CD4-positive, alpha-beta T cell treated with Interferon gamma for 1 hour (primary cell): Measurements from ENCODE around the gene MMD.
"Not testable (repeated sequence)": the region's sequence is repeated elsewhere in the genome, so short reads cannot be mapped to it uniquely, and the experiment has no call there.

Experiments
- DNase-seq: peaks from one replicate; pipeline ENCODE4 v3.0.0-alpha.2; 2020

The MMD gene

GRCh38 chr17:55390364-55390977 lies 31.2 kb downstream of the MMD start:
- no peak for DNase-seq

GRCh38 chr17:55389715-55390114 lies 31.9 kb downstream of the MMD start:
- DNase-seq, result not testable (repeated sequence)

DNA sequence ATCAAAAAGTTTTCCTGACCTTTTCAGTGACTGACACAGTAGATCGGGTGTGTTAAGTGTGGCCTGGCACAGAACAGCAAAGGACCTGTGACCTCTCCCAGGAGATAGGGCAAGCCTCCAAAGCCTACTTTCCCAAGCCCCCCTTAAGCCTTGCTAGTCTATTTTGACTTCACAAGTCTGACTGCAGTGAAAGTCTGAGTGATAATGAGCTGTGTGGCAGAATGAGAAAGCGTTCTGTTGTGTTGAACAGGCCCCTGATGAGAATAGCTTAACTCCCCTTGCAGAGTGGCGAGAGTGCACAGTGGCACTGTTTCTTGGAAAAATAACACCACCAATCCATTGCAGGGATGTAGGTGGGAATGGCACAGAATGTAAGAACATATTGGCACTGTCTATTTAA lies 32.8 kb downstream of the MMD start:
- DNase-seq, result no peak

DNA sequence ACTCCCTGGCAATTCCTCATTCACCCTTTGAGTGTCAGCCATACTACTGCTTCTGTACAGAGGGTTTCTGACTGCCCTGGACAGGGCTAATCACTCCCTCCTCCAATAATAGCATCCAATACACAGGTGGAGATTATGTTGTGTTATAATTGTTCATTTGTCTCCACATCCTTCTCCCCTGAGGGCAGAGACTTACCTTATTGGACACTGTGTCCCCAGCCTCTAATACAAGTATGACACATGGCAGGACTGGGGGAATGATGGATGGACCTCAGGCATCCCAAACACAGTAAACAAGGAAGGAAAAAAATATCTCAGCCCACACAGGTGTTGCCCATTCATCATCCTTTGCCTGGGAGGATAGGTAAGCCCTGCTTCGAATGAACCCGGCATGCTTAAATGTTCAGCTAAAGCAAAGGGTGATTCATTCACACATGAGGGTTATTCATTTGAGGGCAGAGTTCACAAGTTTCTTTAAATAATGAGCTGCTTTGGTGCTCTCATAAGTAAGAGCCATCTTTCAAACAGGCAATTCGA lies 34.8 kb downstream of the MMD start:
- no peak for DNase-seq

DNA sequence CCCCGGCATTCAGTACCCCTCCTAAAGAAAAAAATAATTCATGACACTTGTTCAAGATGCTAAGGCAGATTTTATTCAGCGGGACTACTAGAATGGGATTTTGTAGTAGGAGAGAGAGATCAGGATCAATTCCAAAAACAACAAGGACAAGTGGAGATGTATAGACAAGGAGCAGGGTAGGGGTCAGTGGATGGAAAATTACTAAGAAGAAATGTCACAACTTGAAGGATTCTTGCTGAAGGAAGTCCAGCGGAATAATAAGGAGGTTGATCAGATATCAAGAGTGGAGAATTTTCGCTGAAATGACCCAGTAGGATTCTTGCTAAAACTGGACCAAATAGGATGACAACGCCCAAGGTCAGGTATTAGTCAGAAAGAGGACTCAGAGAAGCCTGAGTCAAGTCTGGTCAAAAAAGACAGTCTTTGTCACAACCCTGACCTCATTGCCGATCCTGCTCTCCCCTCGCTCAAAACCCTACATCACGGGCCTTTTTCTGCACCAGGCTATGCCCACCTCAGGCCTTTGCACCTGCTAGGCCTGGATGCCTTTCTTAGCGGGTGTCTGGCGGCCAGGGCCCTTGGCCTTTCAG lies 36.9 kb downstream of the MMD start:
- DNase-seq, result no peak

DNA sequence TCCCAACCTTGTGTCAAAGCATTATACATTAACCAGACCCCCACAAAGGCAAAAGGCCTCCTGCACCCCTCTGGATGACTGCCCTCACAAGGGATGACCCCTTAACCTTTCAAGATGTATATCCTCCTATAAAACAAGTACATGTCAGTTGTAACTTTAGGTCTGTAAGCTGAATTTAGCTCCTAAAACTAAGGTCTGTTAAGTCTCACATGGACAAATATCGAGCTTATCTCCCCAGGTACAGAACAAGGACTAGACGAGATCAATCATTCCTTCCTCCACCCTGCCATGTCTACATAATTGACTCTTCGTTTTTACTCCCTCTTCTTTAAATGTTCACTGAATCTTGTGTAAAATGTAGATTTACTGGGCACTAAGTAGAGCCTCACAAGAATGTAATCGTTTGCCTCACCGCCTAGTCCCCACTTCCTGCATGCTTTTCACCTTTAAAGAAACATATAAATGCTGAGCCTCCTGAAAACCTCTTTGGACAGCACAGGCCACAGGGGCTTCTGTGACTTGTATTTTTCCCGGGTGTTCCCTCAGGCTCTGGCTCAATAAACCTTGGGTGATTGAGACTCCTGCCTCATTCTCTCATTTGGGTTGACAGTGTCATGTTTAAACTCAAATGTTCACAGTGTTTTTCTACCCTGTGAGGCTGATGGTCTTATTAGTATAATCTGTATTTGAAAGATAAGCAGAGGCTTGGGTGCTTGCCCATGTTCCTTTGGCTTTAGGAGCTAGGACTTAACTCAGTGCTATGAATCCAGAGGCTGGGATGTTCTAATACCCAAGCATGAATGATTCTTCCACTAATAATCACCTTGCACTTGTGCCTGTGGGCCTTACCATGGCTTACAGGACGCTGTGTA lies 37.6 kb downstream of the MMD start:
- DNase-seq, result no peak

- no peak for DNase-seq
These were observed 40.4 kb downstream of the MMD start for GRCh38 chr17:55381017-55381770.

GRCh38 chr17:55377671-55378275 lies 43.9 kb downstream of the MMD start:
- no peak for DNase-seq

- no peak for DNase-seq
These were observed 52.9 kb downstream of the MMD start for GRCh38 chr17:55368706-55369105.

- no peak for DNase-seq
These were observed 55.6 kb downstream of the MMD start for GRCh38 chr17:55366020-55366481.

GRCh38 chr17:55363033-55363432 lies 58.6 kb downstream of the MMD start:
- no peak for DNase-seq

DNA sequence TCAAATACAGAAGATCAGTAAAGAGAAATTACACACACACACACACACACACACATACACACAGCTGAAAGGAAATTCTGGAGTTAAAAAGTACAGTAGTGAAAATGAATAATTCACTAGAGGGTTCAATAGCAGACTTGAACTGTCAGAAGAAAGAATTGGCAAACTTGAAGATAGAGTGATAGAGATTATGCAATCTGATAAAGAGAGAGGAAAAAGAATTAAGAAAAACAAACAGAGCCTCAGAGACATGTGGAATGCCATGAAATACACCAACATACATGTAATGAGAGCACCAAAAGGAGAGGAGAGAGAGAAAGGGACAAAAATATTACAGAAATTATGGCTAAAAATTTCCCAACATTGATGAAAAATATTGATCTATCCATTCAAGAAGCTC lies 60.7 kb downstream of the MMD start:
- no peak for DNase-seq

DNA sequence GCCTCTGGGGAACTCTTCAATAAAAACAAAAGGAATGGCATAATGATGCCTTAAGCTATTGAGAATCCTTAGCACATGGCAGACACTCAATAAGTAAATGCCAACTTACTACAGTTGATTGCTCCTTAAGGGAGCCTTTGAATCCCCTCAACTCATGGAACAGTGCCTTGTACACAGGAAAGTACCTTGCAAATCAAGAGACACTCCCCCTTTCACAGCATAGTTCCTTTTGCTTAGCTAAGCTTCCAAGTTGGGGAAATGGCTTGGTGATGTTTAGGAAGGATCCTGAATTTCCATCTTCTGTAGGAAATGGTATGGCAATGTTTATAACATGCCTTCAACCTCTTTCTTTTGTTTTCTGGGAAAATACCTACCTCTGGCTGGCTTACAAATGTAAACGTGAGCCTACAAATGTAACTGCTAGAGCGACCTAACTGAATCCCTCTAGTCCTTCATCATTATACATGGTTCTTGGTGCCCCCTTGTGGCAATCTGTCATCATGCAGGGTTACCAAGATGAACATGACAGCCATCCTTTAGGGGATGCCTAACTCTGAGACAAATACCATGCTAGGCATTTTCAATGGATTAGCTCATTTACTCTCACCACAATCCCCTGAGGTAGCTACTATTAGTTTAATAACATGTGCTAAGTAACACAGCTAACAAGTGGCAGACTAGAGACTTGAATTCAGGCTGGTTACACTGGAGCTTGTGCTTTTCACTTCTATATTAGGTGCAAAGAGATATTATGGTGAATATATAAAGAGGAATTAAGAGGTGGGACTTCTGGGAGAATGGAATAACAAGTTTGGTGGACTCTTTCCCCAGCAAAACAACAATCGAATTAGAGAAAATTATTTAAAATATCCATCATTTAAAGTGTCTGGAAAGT lies 65.0 kb downstream of the MMD start:
- peak; percentile 39 for DNase-seq

- DNase-seq, result no peak
These were observed 66.7 kb downstream of the MMD start for GRCh38 chr17:55354941-55355340.

- DNase-seq, result no peak
These were observed 67.6 kb downstream of the MMD start for GRCh38 chr17:55354010-55354409.

DNA sequence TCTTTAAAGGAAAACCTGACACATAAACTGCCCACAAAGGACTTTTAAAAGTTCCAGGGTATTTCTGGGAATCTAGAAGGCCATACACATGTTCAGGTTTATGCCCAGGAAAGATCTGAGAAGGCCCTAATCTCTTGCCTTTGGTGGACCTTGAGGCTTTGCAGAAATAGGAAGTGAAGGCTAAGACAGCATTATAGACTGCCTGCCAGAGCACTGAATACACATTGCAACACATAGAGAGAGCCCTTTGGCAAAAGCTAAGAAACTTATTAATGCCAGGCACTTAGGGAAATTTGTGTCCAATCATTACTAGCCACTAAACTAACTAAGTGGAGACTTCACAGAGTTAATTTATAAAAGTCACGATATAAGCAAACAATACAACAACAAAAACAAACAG lies 70.4 kb downstream of the MMD start:
- DNase-seq, result no peak

DNA sequence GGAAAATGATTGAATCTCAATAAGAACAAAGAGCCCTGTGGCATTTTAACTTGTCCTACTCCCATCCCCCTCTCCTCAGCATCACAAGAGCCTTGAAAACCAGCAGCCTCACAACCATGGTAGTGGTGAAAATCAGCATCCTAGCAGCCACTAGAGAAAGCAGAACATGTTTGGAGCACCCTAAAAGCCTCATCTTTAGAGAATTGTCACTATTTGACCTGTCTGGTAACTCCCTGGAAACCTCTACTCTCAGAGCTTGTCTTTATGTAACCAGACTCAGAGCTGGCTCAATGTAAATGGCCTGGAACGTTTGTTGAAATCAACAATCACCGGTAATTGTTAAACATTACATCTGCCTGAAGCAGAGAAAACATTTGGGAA lies 70.8 kb downstream of the MMD start:
- no peak for DNase-seq

DNA sequence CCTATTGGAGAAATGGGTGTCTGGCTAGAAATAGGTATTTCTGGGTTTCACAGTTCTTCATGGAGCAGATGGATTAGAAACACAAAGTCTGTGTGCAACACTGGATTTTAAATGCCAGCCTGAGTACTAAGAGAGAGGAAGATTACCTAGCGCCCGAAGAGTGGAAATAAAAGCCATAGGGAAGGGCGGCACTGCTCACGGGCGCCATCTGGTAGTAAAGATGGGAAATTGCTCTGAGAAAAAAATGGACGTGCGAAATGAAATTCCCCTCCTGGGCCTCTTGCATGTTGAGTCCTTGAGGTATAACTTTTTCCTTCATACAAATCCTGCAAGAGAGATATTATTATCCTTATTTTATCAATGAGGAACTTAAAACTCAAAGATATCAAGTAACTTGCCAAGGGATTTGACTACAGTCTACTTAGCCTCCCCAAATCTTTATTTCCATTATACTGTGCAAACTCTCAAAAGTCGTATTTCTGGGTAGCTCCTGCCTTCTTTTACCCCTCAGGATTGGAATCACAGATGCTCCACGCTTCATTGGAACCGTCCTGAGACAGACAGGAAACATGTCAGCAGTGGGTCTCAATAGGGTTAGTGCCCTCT lies 72.8 kb downstream of the MMD start:
- peak; percentile 8 for DNase-seq

GRCh38 chr17:55347341-55347740 lies 74.3 kb downstream of the MMD start:
- no peak for DNase-seq

DNA sequence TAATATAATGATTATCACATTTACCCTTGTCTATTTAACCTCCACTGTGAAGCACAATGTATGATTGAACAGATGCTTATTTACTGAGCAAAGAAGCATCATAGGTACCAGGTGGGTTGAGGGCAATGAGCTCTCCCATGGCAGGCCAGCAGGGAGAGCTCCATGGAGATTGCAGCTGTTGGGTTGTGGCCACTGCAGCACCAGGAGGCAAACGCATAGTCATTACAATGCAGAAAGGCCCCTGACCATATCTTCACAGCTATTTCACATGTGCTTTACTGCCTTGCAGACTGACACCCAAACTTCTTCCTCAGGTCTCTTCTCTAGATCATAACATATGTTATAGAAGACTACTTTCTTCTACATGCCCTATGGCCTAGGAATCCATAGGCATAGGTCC lies 75.0 kb downstream of the MMD start:
- no peak for DNase-seq

DNA sequence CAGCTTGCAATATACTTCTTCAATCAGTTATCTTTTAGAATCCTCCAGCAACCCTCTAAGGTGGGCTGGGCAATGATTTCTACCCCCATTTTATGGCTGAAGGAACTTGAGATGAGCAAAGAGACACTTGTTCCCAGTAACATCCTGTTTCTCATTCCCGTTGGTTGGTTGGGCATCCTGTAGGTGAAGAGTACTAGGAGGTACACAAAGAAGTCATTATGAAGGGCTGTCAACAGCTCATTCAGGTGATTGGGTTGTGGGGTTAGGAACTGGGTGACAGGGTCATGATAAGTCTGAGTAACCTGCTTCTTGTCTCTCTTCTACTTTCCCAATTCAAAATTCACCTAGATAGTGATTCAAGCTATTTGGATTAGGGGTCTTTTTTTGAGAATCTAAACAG lies 76.5 kb downstream of the MMD start:
- no peak for DNase-seq
